Measurements from ENCODE around the gene PDE7B. TPM values are rescaled to one million over a fixed set of nuclear protein-coding genes. Genes with fewer than 3 reads are reported as not detected.

PDE7B gene
- total and polyA plus RNA-seq, 4 donors = 0.75 to 5.2 (median 1.3) TPM

GRCh38 chr6:135820340-135820739 is 31.2 kb upstream of the PDE7B start:
- 81% methylated on average over 6 of the region's 6 CpGs for WGBS
- no peak for DNase-seq (ENCODE audit: low spot score)
- no peak overlapping the region for H3K27ac ChIP-seq (ENCODE audit: low read depth in 1 of 2, low read length in 2 of 2)
- H3K4me1 ChIP-seq (ENCODE audit: control insufficient read depth in 4 of 4, insufficient read depth in 4 of 4, low read length in 3 of 4) = peaks cover 0 to 7% (median 3%) of the 10 kb centered on the region in 4 donors
- H3K9ac ChIP-seq (ENCODE audit: low read depth in 1 of 2, low read length in 2 of 2) = no peak overlapping the region
- no peak for TF ChIP-seq FOXA2 (IDR thresholded peaks at IDR 0.05)
- H3K4me3 ChIP-seq (ENCODE audit: low read depth in 1 of 3, low read length in 3 of 3) = no peak overlapping the region
- no peaks in the 10 kb centered on the region for H3K9me3 ChIP-seq (ENCODE audit: control insufficient read depth in 4 of 4, low read length in 3 of 4)
- no peaks in the 10 kb centered on the region for H3K27me3 ChIP-seq (ENCODE audit: control insufficient read depth in 4 of 4, insufficient read depth in 4 of 4, low read length in 3 of 4)
- peaks cover 3 to 44% (median 22%) of the 10 kb centered on the region in 4 donors for H3K36me3 ChIP-seq (ENCODE audit: control insufficient read depth in 4 of 4, insufficient read depth in 3 of 4, low read depth in 1 of 4, low read length in 3 of 4)

GRCh38 chr6:135823851-135824250 is 27.6 kb upstream of the PDE7B start:
- H3K9ac ChIP-seq (ENCODE audit: low read depth in 1 of 2, low read length in 2 of 2) = no peak overlapping the region
- peaks cover 0 to 9% (median 4%) of the 10 kb centered on the region in 4 donors for H3K4me1 ChIP-seq (ENCODE audit: control insufficient read depth in 4 of 4, insufficient read depth in 4 of 4, low read length in 3 of 4)
- H3K9me3 ChIP-seq (ENCODE audit: control insufficient read depth in 4 of 4, low read length in 3 of 4) = no peaks in the 10 kb centered on the region
- no peak overlapping the region for H3K27ac ChIP-seq (ENCODE audit: low read depth in 1 of 2, low read length in 2 of 2)
- TF ChIP-seq HNF4A (conservative IDR thresholded peaks at IDR 0.05) (no peak), NR2F2 (IDR thresholded peaks at IDR 0.05) (no peak), GABPA (IDR thresholded peaks at IDR 0.05 in 1 of 2, conservative IDR thresholded peaks at IDR 0.05 in 1 of 2) (no peak), EGR1 (IDR thresholded peaks at IDR 0.05; ENCODE audit: low read depth in 2 of 2) (no peak), MAX (IDR thresholded peaks at IDR 0.05) (no peak), RAD21 (IDR thresholded peaks at IDR 0.05) (no peak), ZBTB33 (IDR thresholded peaks at IDR 0.05) (no peak), FOXA2 (IDR thresholded peaks at IDR 0.05) (no peak), JUND (IDR thresholded peaks at IDR 0.05) (no peak), REST (IDR thresholded peaks at IDR 0.05) (no peak)
- WGBS = 94% methylated on average over 1 of the region's 1 CpG
- DNase-seq (ENCODE audit: low spot score) = no peak
- H3K36me3 ChIP-seq (ENCODE audit: control insufficient read depth in 4 of 4, insufficient read depth in 3 of 4, low read depth in 1 of 4, low read length in 3 of 4) = peaks cover 3 to 38% (median 16%) of the 10 kb centered on the region in 4 donors
- no peak overlapping the region for H3K4me3 ChIP-seq (ENCODE audit: low read depth in 1 of 3, low read length in 3 of 3)
- H3K27me3 ChIP-seq (ENCODE audit: control insufficient read depth in 4 of 4, insufficient read depth in 4 of 4, low read length in 3 of 4) = no peaks in the 10 kb centered on the region

- WGBS = 92% methylated on average over 6 of the region's 6 CpGs
- TF ChIP-seq HNF4G (IDR thresholded peaks at IDR 0.05) (no peak), ZBTB33 (IDR thresholded peaks at IDR 0.05) (no peak)
- Histone ChIP-seq H3K4me1 (ENCODE audit: control insufficient read depth in 4 of 4, insufficient read depth in 4 of 4, low read length in 3 of 4) (peaks cover 0 to 15% (median 5%) of the 10 kb centered on the region in 4 donors), H3K27ac (ENCODE audit: low read depth in 1 of 2, low read length in 2 of 2) (no peak overlapping the region), H3K36me3 (ENCODE audit: control insufficient read depth in 4 of 4, insufficient read depth in 3 of 4, low read depth in 1 of 4, low read length in 3 of 4) (peaks cover 0 to 19% (median 9%) of the 10 kb centered on the region in 4 donors), H3K9me3 (ENCODE audit: control insufficient read depth in 4 of 4, low read length in 3 of 4) (no peaks in the 10 kb centered on the region), H3K4me3 (ENCODE audit: low read depth in 1 of 3, low read length in 3 of 3) (no peak overlapping the region), H3K9ac (ENCODE audit: low read depth in 1 of 2, low read length in 2 of 2) (no peak overlapping the region), H3K27me3 (ENCODE audit: control insufficient read depth in 4 of 4, insufficient read depth in 4 of 4, low read length in 3 of 4) (no peaks in the 10 kb centered on the region)
- DNase-seq (ENCODE audit: low spot score) = no peak
Observed at GRCh38 chr6:135826236-135826804, 25.2 kb upstream of the PDE7B start.
